Left renal cortex interstitium (tissue), 4 donors: Measurements from ENCODE around the gene C1orf210. TPM values are rescaled to one million over a fixed set of nuclear protein-coding genes. Genes with fewer than 3 reads are reported as not detected.

Experiments
- DNase-seq, 4 donors: peaks; one replicate each; pipeline ENCODE4 v3.0.0-alpha.2; 2013; ENCODE audit warnings: low read depth in 4 of 4, low spot score in 2 of 4, missing footprints in 1 of 4
- polyA plus RNA-seq, 4 donors: library from polyadenylated mRNA; unstranded; fragments of 120-200 nt; gene quantifications; one replicate each; pipeline ENCODE4 v1.2.1, GENCODE V29; 2013; ENCODE audit not compliant: insufficient read length in 4 of 4

Gene C1orf210
- polyA plus RNA-seq, 4 donors: 23.8 to 26.2 (median 24.8) TPM

GRCh38 chr1:43312663-43313515, 27.5 kb upstream of the C1orf210 start:
- no peak for DNase-seq

- no peak for DNase-seq
Observed at GRCh38 chr1:43312212-43312623, 26.8 kb upstream of the C1orf210 start.

GRCh38 chr1:43311521-43311920, 26.1 kb upstream of the C1orf210 start:
- DNase-seq: no peak

- no peak for DNase-seq
Observed at GRCh38 chr1:43309405-43310025, 24.1 kb upstream of the C1orf210 start.

GRCh38 chr1:43308635-43309404, 23.4 kb upstream of the C1orf210 start:
- no peak for DNase-seq

- DNase-seq: no peak
Observed at GRCh38 chr1:43307458-43308158, 22.2 kb upstream of the C1orf210 start.

GRCh38 chr1:43306688-43307457, 21.5 kb upstream of the C1orf210 start:
- no peak for DNase-seq

GRCh38 chr1:43305926-43306687, 20.7 kb upstream of the C1orf210 start:
- no peak for DNase-seq

- DNase-seq: no peak
Observed at GRCh38 chr1:43305461-43305860, 20.1 kb upstream of the C1orf210 start.

- DNase-seq: no peak
Observed at GRCh38 chr1:43304771-43305300, 19.5 kb upstream of the C1orf210 start.

- DNase-seq: no peak
Observed at GRCh38 chr1:43304314-43304681, 18.9 kb upstream of the C1orf210 start.

- no peak for DNase-seq
Observed at GRCh38 chr1:43303471-43304313, 18.3 kb upstream of the C1orf210 start.

- no peak for DNase-seq
Observed at GRCh38 chr1:43302721-43303470, 17.5 kb upstream of the C1orf210 start.

- no peak for DNase-seq
Observed at GRCh38 chr1:43302201-43302600, 16.8 kb upstream of the C1orf210 start.

- no peak for DNase-seq
Observed at GRCh38 chr1:43300378-43301094, 15.2 kb upstream of the C1orf210 start, which contains the start of gene TIE1. TIE1 (plus strand) TSS chr1:43300982; CDS start chr1:43301072, 90 bp downstream.

GRCh38 chr1:43299101-43299500, 13.7 kb upstream of the C1orf210 start:
- DNase-seq: no peak

- DNase-seq: no peak
Observed at GRCh38 chr1:43298055-43298454, 12.7 kb upstream of the C1orf210 start.
